Neural progenitor cell (in vitro differentiated cells): ENCODE measurements around the gene LYZL2. TPM values are rescaled to one million over a fixed set of nuclear protein-coding genes. Genes with fewer than 3 reads are reported as not detected.
"Not testable (repeated sequence)": the region's sequence is repeated elsewhere in the genome, so short reads cannot be mapped to it uniquely, and the experiment has no call there.

Experiments used
- DNase-seq: peaks from one replicate; pipeline ENCODE4 v3.0.0-alpha.2; 2016; ENCODE audit warnings: low spot score
- H2AFZ ChIP-seq: fragments of 200-600 bp; sonication (generic); replicated peaks from 2 replicates; pipeline ENCODE4 v1.6.1; 2016; ENCODE audit warnings: antibody characterized with exemption
- H3F3A ChIP-seq: fragments of 200-600 bp; sonication (generic); 2 replicates; pipeline ENCODE4 v1.6.1; 2016; ENCODE audit warnings: antibody characterized with exemption, low read depth
- H3K27ac ChIP-seq: fragments of 200-600 bp; sonication (generic); 2 replicates; pipeline ENCODE4 v1.5.1; 2016; ENCODE audit warnings: mild to moderate bottlenecking
- H3K27me3 ChIP-seq: fragments of 200-600 bp; sonication (generic); 2 replicates; pipeline ENCODE4 v1.6.1; 2016; ENCODE audit warnings: mild to moderate bottlenecking, moderate library complexity
- H3K36me3 ChIP-seq: fragments of 200-600 bp; sonication (generic); 2 replicates; pipeline ENCODE4 v1.5.1; 2016
- H3K4me1 ChIP-seq: fragments of 200-600 bp; sonication (generic); 2 replicates; pipeline ENCODE4 v1.6.1; 2016; ENCODE audit warnings: mixed run types
- H3K4me2 ChIP-seq: fragments of 200-600 bp; sonication (generic); 2 replicates; pipeline ENCODE4 v1.6.1; 2016
- H3K4me3 ChIP-seq: fragments of 200-600 bp; sonication (generic); 2 replicates; pipeline ENCODE4 v1.5.1; 2016
- H3K79me2 ChIP-seq: fragments of 200-600 bp; sonication (generic); 2 replicates; pipeline ENCODE4 v1.6.1; 2016; ENCODE audit warnings: low read depth
- H3K9ac ChIP-seq: fragments of 200-600 bp; sonication (generic); 2 replicates; pipeline ENCODE4 v1.6.1; 2016
- H3K9me3 ChIP-seq: fragments of 200-600 bp; sonication (generic); 2 replicates; pipeline ENCODE4 v1.5.1; 2016; ENCODE audit warnings: low read depth
- H4K20me1 ChIP-seq: fragments of 200-600 bp; sonication (generic); 2 replicates; pipeline ENCODE4 v1.6.1; 2016; ENCODE audit warnings: low read depth
- H3K27ac Mint-ChIP-seq: 3 replicates; pipeline ENCODE4 v1.8.0; 2021; ENCODE audit warnings: mixed read lengths
- H3K27me3 Mint-ChIP-seq: 2 replicates; pipeline ENCODE4 v1.8.0; 2022; ENCODE audit warnings: low read depth, mild to moderate bottlenecking, inconsistent platforms, moderate library complexity, mixed read lengths; ENCODE audit not compliant: insufficient read depth
- H3K36me3 Mint-ChIP-seq: 3 replicates; pipeline ENCODE4 v1.8.0; 2021; ENCODE audit warnings: mixed read lengths
- H3K4me1 Mint-ChIP-seq: 3 replicates; pipeline ENCODE4 v1.8.0; 2021; ENCODE audit warnings: mixed read lengths
- H3K4me3 Mint-ChIP-seq: 3 replicates; pipeline ENCODE4 v1.8.0; 2021; ENCODE audit warnings: mild to moderate bottlenecking, moderate library complexity, mixed read lengths
- H3K9me3 Mint-ChIP-seq: 3 replicates; pipeline ENCODE4 v1.8.0; 2020; ENCODE audit warnings: mixed read lengths
- EZH2 ChIP-seq: fragments of 200-600 bp; sonication (generic); IDR thresholded peaks from 2 replicates; pipeline ENCODE4 v1.6.1; 2017; ENCODE audit warnings: antibody characterized with exemption, mild to moderate bottlenecking, moderate library complexity
- EZH2phosphoT487 ChIP-seq: fragments of 200-600 bp; sonication (generic); IDR thresholded peaks from 2 replicates; pipeline ENCODE4 v1.6.1; 2017; ENCODE audit warnings: antibody characterized with exemption
- total RNA-seq: library from RNA; depleted of rRNA; stranded (reverse); fragments of >200 nt; gene quantifications from 2 replicates; pipeline ENCODE4 v1.2.3, GENCODE V29; 2015; ENCODE audit warnings: low replicate concordance
- TF ChIP-seq, protein P1 (sequence below): fragments of 200-600 bp; sonication (generic); IDR thresholded peaks from 2 replicates; pipeline ENCODE4 v1.5.1; 2017; ENCODE audit warnings: antibody characterized with exemption, mild to moderate bottlenecking

The LYZL2 gene
- total RNA-seq, 1 donor from 2014 or later = not detected

DNA sequence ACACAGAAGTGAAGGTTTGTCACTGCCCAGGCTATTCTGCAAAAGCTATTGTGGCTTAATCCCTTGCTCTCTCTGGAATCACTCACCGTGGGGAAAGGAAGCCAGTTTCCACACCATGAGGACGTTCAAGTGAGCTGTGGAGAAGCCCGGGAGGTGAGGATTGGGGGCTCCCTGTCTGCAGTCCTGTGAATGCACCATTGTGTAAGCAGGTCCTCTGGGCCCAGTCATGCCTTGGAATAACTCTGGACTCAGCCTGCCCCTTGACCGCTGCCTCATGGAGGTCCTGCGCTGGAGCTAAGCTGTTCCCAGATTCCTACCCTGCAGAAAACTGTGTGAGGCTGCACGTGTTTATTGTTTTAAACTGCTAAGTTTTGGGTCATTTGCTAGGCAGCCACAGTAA is 33.5 kb downstream of the LYZL2 start:
- peaks cover 7% of the 10 kb centered on the region for H3K27me3 Mint-ChIP-seq

DNA sequence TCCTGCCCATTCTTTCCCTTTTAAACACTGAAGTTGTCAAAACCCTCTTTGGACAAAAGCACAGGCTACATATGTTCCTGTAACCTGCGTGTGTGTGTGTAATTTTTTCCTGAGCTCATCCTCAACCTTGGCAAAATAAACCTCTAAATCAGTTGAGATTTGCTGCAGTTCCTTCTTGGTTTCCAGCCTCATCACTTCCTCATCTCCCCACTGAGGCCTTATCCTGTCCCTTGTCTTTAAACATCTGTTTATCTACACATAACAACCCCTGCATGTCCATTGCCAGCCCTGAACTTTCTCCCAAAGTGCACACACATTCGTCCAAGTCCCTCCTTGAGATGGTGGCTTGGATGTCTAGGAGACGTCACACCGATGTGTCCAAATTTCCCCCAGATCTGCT is 35.5 kb downstream of the LYZL2 start:
- TF ChIP-seq EZH2 = no peak
- no peak for TF ChIP-seq EZH2phosphoT487
- TF ChIP-seq, protein P1, sequence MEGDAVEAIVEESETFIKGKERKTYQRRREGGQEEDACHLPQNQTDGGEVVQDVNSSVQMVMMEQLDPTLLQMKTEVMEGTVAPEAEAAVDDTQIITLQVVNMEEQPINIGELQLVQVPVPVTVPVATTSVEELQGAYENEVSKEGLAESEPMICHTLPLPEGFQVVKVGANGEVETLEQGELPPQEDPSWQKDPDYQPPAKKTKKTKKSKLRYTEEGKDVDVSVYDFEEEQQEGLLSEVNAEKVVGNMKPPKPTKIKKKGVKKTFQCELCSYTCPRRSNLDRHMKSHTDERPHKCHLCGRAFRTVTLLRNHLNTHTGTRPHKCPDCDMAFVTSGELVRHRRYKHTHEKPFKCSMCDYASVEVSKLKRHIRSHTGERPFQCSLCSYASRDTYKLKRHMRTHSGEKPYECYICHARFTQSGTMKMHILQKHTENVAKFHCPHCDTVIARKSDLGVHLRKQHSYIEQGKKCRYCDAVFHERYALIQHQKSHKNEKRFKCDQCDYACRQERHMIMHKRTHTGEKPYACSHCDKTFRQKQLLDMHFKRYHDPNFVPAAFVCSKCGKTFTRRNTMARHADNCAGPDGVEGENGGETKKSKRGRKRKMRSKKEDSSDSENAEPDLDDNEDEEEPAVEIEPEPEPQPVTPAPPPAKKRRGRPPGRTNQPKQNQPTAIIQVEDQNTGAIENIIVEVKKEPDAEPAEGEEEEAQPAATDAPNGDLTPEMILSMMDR = no peak
- no peak overlapping the region for H3K4me3 ChIP-seq
- DNase-seq = no peak
- peak overlapping the region; percentile 13 for H3K27ac Mint-ChIP-seq
- H3K9me3 Mint-ChIP-seq = no peaks in the 10 kb centered on the region
- H3K27me3 Mint-ChIP-seq = peaks cover 5% of the 10 kb centered on the region
- H3K36me3 Mint-ChIP-seq = no peaks in the 10 kb centered on the region
- no peaks in the 10 kb centered on the region for H3K9me3 ChIP-seq
- H3K4me3 Mint-ChIP-seq = no peak overlapping the region
- peaks cover 21% of the 10 kb centered on the region for H3K4me1 ChIP-seq
- peaks cover 15% of the 10 kb centered on the region for H3K27me3 ChIP-seq
- H3K79me2 ChIP-seq = no peaks in the 10 kb centered on the region
- no peak overlapping the region for H3K9ac ChIP-seq
- no peaks in the 10 kb centered on the region for H4K20me1 ChIP-seq
- no peaks in the 10 kb centered on the region for H3K36me3 ChIP-seq
- no peak overlapping the region for H3K4me2 ChIP-seq
- peaks cover 40% of the 10 kb centered on the region for H3K4me1 Mint-ChIP-seq
- H2AFZ ChIP-seq = no peak overlapping the region
- no peak overlapping the region for H3K27ac ChIP-seq
- H3F3A ChIP-seq = peaks cover 7% of the 10 kb centered on the region

More for the DNA sequence above, 33.5 kb downstream of the LYZL2 start:
- H3K4me3 Mint-ChIP-seq = no peak overlapping the region
- H3K27me3 ChIP-seq = peaks cover 15% of the 10 kb centered on the region
- no peak overlapping the region for H3K4me3 ChIP-seq
- H3K9ac ChIP-seq = no peak overlapping the region
- peaks cover 44% of the 10 kb centered on the region for H3K4me1 Mint-ChIP-seq
- no peaks in the 10 kb centered on the region for H3K36me3 Mint-ChIP-seq
- H3K4me2 ChIP-seq = no peak overlapping the region
- DNase-seq = no peak
- no peak overlapping the region for H3K27ac Mint-ChIP-seq
- no peak overlapping the region for H2AFZ ChIP-seq
- H3K9me3 ChIP-seq = no peaks in the 10 kb centered on the region
- no peaks in the 10 kb centered on the region for H3K79me2 ChIP-seq
- H3K4me1 ChIP-seq = peaks cover 21% of the 10 kb centered on the region
- H3K36me3 ChIP-seq = no peaks in the 10 kb centered on the region
- peaks cover 7% of the 10 kb centered on the region for H3F3A ChIP-seq
- no peak overlapping the region for H3K27ac ChIP-seq
- no peaks in the 10 kb centered on the region for H3K9me3 Mint-ChIP-seq
- TF ChIP-seq, protein P1 = no peak
- TF ChIP-seq EZH2 = no peak
- no peak for TF ChIP-seq EZH2phosphoT487
- H4K20me1 ChIP-seq = no peaks in the 10 kb centered on the region

DNA sequence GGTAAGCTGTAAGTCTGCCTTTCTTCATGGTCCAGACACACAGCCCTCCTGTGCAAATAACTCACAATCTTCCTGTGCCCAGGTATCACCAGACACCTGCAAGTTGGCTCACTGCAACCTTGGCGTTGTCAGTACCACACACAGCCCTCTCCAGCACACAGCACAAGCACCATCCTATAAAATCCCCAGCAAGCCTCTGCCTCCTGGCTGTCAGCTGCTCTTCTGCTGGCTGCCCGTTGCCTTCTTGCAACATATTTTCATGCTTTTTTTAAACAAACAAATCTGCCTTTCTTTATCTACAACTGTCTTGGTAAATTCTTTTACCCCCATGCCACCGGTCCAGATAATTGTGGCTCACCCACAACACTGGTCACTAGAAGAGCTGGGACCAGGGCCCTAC is 36.8 kb downstream of the LYZL2 start:
- H3K27ac Mint-ChIP-seq, H3K9me3 ChIP-seq, H3K36me3 Mint-ChIP-seq, H3K4me3 ChIP-seq, H4K20me1 ChIP-seq, DNase-seq, H3K79me2 ChIP-seq, H3K9me3 Mint-ChIP-seq, H3K36me3 ChIP-seq, H3K4me3 Mint-ChIP-seq, H3K9ac ChIP-seq, H3F3A ChIP-seq, H2AFZ ChIP-seq, H3K27me3 Mint-ChIP-seq, H3K27ac ChIP-seq, H3K4me2 ChIP-seq: not testable (repeated sequence)
- H3K4me1 Mint-ChIP-seq = peaks cover 27% of the 10 kb centered on the region
- Histone ChIP-seq H3K4me1 (peaks cover 16% of the 10 kb centered on the region), H3K27me3 (peaks cover 15% of the 10 kb centered on the region)

DNA sequence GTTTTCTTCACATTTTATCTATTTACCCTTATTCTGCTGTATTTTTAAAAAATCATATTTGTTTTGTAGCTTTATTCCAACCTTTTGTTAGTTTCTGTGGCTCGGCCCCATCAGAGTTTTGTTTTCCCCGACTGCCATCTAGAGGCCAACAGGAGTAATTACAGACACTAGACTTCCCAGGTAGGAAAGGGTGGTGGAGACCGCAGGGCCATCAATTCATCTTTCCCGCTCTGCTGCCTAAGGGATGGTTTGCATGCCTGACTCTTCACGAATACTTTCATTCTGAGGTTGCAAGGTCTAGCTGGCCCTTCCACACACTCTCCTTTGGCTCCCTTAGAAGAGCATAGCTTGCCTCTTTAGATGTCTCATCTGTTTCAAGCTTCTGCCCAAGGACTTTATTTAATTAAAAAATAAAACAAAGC is 38.3 kb downstream of the LYZL2 start:
- no peaks in the 10 kb centered on the region for H3K9me3 Mint-ChIP-seq

More for the DNA sequence above, 38.3 kb downstream of the LYZL2 start:
- Histone ChIP-seq H3K4me3 (no peak overlapping the region), H2AFZ (peak overlapping the region; percentile 52), H3F3A (no peaks in the 10 kb centered on the region), H3K27ac (no peak overlapping the region), H3K27me3 (peaks cover 15% of the 10 kb centered on the region), H4K20me1 (no peaks in the 10 kb centered on the region), H3K9ac (no peak overlapping the region), H3K36me3 (no peaks in the 10 kb centered on the region), H3K4me2 (no peak overlapping the region), H3K9me3 (no peaks in the 10 kb centered on the region), H3K79me2 (no peaks in the 10 kb centered on the region), H3K4me1 (peaks cover 5% of the 10 kb centered on the region)
- Mint-ChIP-seq H3K4me3 (no peak overlapping the region), H3K27me3 (peaks cover 2% of the 10 kb centered on the region), H3K36me3 (no peaks in the 10 kb centered on the region), H3K27ac (no peak overlapping the region), H3K4me1 (peaks cover 12% of the 10 kb centered on the region)
- peak; percentile 60 for DNase-seq
- no peak for TF ChIP-seq EZH2
- no peak for TF ChIP-seq EZH2phosphoT487
- TF ChIP-seq, protein P1 = peak; percentile 81
